Measurements from ENCODE around the gene IL12B.
"Not testable (repeated sequence)": the region's sequence is repeated elsewhere in the genome, so short reads cannot be mapped to it uniquely, and the experiment has no call there.

Gene IL12B

DNA sequence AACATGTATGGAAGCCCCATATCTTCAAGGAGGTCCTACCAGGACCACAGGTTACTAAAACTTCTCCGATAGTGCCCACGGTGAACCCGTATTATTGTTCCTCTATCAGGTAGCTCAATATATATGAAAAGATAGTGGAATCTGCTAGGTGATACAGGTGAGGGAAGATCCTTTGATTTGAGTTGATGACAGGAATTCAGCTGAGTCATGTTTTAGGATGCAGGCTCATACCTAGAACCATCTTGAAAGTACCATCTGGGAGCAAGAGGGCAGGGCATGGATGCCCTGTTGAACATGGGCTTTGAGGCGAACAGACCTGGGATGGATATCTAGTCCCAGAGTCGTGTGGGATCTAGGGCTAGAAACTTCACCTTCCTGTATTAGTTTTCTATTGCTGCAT lies 35.4 kb downstream of the IL12B start:
- in situ Hi-C loops (cut with HindIII; ENCODE audit: low pct_ligation_motif_present, low sequenced_read_pairs) = no loop called here
- H3K36me3 ChIP-seq (replicated peaks) = no peaks in the 10 kb centered on the region
- no peak overlapping the region for H3K4me3 ChIP-seq (ENCODE audit: low read depth, low read length)
- no peak overlapping the region for H3K27ac ChIP-seq
- DNase-seq = no peak
- H3K27me3 ChIP-seq (replicated peaks) = no peaks in the 10 kb centered on the region
- TF ChIP-seq, protein P1, sequence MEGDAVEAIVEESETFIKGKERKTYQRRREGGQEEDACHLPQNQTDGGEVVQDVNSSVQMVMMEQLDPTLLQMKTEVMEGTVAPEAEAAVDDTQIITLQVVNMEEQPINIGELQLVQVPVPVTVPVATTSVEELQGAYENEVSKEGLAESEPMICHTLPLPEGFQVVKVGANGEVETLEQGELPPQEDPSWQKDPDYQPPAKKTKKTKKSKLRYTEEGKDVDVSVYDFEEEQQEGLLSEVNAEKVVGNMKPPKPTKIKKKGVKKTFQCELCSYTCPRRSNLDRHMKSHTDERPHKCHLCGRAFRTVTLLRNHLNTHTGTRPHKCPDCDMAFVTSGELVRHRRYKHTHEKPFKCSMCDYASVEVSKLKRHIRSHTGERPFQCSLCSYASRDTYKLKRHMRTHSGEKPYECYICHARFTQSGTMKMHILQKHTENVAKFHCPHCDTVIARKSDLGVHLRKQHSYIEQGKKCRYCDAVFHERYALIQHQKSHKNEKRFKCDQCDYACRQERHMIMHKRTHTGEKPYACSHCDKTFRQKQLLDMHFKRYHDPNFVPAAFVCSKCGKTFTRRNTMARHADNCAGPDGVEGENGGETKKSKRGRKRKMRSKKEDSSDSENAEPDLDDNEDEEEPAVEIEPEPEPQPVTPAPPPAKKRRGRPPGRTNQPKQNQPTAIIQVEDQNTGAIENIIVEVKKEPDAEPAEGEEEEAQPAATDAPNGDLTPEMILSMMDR (IDR thresholded peaks at IDR 0.05; ENCODE audit: low read depth, low read length, missing control alignments) = no peak

DNA sequence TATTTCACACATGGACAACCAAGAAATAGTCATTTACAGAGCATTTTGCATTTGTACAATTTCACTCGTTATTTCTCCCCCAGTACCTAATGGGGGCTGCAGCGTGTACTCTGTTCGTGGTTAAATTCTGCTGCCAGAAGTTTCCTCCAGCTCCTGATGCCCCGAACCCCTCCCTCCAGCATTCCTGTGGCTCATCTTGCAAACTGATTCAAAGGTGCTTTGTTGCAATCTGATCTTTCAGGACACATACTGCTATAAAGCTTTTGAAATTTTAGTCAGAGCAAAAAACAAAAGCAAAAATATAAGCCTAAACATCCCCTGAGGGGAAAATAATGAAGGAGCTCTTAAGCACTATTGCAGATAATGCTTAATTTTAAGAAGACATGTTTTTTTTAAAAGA lies 39.5 kb downstream of the IL12B start:
- Histone ChIP-seq H3K36me3 (replicated peaks) (no peaks in the 10 kb centered on the region), H3K27ac (no peak overlapping the region), H3K27me3 (replicated peaks) (no peaks in the 10 kb centered on the region), H3K4me3 (ENCODE audit: low read depth, low read length) (no peak overlapping the region)
- DNase-seq = no peak
- in situ Hi-C loops (cut with HindIII; ENCODE audit: low pct_ligation_motif_present, low sequenced_read_pairs) = no loop called here
- TF ChIP-seq, protein P1 (IDR thresholded peaks at IDR 0.05; ENCODE audit: low read depth, low read length, missing control alignments) = no peak

DNA sequence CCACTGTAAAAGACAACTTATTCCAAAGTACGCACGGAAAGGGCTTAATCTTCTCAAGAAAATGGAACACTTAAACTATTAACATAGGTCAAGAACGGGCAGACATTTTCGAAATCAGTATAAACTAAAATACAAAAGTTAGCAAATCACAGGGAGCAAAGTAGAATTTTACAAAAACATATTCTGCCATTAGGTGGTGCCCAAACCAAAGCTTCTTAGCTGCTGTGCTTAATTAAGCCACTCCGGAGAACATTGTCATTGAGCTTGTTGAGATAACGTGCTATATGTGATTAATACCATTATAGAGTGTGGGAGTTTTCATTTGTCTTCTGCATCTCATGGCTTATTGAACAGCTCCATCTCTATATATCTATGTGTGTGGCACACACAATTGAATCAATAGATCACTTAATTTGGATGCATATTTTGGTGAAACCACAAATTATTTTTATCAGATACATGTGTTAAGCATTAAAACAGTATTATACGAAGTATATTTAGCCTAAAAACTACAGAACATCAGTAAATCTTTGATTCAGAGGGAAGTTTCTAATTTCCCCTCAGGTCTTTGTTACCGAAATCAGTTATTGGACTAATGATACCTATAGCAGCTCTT lies 43.8 kb downstream of the IL12B start:
- DNase-seq = no peak
- H3K27me3 ChIP-seq (replicated peaks) = no peaks in the 10 kb centered on the region
- TF ChIP-seq, protein P1 (IDR thresholded peaks at IDR 0.05; ENCODE audit: low read depth, low read length, missing control alignments) = peak; percentile 55
- no peak overlapping the region for H3K4me3 ChIP-seq (ENCODE audit: low read depth, low read length)
- in situ Hi-C loops (cut with HindIII; ENCODE audit: low pct_ligation_motif_present, low sequenced_read_pairs) = no loop called here
- H3K27ac ChIP-seq = no peak overlapping the region
- H3K36me3 ChIP-seq (replicated peaks) = peaks cover 4% of the 10 kb centered on the region

DNA sequence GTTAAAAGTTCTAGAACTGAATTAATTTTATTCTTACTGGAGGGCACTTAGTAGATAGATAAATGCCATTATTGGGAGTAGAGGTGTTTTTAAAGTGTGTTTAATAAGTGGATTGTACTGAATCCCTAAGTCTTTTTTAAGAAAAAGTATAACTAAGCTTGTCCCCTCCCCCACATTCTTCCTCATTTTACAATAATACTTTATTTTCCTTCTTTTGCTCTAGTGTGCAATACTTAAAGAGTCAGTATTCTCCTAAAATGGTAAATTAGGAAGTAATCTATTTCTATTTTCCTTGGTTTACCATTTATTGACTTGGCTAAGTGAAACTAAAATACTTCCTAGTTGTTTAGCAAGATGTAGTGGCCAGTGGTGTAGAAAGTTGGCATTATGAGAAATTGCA lies 55.6 kb downstream of the IL12B start:
- Histone ChIP-seq H3K27ac (no peak overlapping the region), H3K36me3 (replicated peaks) (peaks cover 20% of the 10 kb centered on the region), H3K27me3 (replicated peaks) (no peaks in the 10 kb centered on the region), H3K4me3 (ENCODE audit: low read depth, low read length) (no peak overlapping the region)
- in situ Hi-C loops (cut with HindIII; ENCODE audit: low pct_ligation_motif_present, low sequenced_read_pairs) = no loop called here
- TF ChIP-seq, protein P1 (IDR thresholded peaks at IDR 0.05; ENCODE audit: low read depth, low read length, missing control alignments) = no peak
- DNase-seq = no peak

DNA sequence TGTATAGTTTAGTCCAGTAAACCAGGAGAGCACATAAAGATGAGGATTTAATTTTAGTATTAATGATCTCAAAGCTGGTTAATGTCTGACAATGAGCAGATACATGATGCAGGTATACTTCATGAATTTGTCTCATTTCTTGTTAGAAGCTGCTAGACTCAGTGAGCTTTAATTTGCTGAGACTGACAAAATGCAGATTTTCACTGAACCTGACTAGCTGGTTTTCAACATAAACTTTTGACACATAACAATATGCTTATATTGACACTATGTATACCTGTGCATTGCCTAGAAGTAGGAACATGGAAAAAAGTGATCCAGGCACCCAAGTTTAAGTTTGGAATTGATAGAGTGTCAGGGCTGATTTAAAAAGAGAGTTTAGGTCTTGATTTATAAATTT lies 56.4 kb downstream of the IL12B start:
- no peaks in the 10 kb centered on the region for H3K27me3 ChIP-seq (replicated peaks)
- H3K4me3 ChIP-seq (ENCODE audit: low read depth, low read length) = no peak overlapping the region
- peaks cover 25% of the 10 kb centered on the region for H3K36me3 ChIP-seq (replicated peaks)
- no peak for DNase-seq
- in situ Hi-C loops (cut with HindIII; ENCODE audit: low pct_ligation_motif_present, low sequenced_read_pairs) = no loop called here
- no peak overlapping the region for H3K27ac ChIP-seq
- TF ChIP-seq, protein P1 (IDR thresholded peaks at IDR 0.05; ENCODE audit: low read depth, low read length, missing control alignments) = no peak

DNA sequence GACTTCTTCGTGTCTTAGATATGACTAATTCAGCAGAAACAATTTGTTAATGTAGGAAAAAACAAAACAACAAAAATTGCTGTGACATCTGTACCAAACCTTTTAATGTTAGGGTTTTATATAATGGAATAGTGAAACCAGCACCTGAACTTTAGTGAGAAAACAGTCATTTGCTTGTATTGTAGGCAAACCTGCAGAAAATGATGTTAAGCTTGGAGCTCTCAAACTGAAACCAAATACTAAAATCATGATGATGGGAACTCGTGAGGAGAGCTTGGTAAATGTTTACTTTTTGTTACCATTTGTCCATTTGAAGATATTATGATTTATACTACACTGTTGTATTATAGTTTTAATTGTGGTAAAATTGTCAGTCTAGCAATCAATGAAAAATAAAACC lies 60.6 kb downstream of the IL12B start:
- H3K27ac ChIP-seq = no peak overlapping the region

DNA sequence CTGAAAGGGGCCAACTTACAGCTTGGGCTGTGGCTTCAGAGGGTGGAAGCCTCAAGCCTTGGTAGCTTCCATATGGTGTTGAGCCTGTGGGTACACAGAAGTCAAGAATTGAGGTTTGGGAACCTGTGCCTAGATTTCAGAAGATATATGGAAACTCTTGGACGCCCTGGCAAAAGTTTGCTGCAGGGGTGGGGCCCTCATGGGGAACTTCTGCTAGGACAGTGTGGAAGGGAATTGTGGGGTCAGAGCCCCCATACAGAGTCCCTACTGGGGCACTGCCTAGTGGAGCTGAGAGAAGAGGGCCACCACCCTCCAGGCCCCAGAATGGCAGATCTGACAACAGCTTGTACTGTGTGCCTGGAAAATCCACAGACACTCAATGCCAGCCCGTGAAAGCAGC lies 63.5 kb downstream of the IL12B start:
- H3K4me3 ChIP-seq (ENCODE audit: low read depth, low read length); in situ Hi-C loops (cut with HindIII; ENCODE audit: low pct_ligation_motif_present, low sequenced_read_pairs); H3K36me3 ChIP-seq (replicated peaks); H3K27ac ChIP-seq; H3K27me3 ChIP-seq (replicated peaks); DNase-seq: not testable (repeated sequence)

More for the DNA sequence above, 60.6 kb downstream of the IL12B start:
- Histone ChIP-seq H3K36me3 (replicated peaks) (peaks cover 17% of the 10 kb centered on the region), H3K4me3 (ENCODE audit: low read depth, low read length) (no peak overlapping the region), H3K27me3 (replicated peaks) (no peaks in the 10 kb centered on the region)
- TF ChIP-seq, protein P1 (IDR thresholded peaks at IDR 0.05; ENCODE audit: low read depth, low read length, missing control alignments) = no peak
- in situ Hi-C loops (cut with HindIII; ENCODE audit: low pct_ligation_motif_present, low sequenced_read_pairs) = no loop called here
- DNase-seq = no peak
